ENCODE measurements around the gene USP51. TPM values are rescaled to one million over a fixed set of nuclear protein-coding genes. Genes with fewer than 3 reads are reported as not detected.
A peak's percentile ranks its signal among the peaks of the same experiment; 100 is the strongest.

The USP51 gene
- total RNA-seq (2021), result 6.2 and 6.8 TPM in 2 replicates
- long read RNA-seq, partial matches to known transcripts, result 0 of 3 reads
- long read RNA-seq, other reads (novel, unspliced or antisense), result 3 of 3 reads

DNA sequence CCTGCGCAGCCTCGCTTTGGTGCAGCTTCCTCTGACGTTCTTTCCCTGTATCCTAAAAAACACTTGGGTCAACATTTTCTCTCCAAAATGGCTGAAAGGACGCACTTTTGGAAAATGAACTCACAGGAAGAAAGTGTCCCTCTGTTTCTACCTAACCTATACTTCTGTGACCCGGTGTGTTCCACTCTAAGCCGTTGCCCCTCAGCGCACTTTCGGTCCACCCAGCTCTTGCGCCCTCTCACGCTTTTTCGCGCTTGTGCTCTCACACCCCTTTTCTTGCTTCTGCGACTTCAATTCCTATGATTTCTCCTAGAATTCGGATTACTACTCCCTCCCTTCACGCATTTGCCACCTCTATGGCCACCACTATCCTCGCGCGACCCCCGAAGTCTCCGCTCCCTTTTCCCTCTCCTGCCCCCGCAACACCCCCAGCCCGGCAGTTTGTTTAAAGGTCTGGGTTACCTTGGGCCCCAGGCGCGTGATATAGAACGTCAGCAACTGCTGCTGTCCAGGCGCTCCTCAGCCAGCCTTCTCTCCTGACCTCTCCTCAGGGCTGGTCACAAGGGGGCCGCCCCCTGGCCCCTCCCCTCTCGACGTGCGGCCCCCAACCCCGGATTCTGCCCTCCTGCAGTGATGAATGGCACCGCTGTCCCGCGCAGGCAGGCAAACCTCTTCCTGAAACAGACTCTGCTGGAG, at the start of gene USP51:
TSS of gene USP51 (minus strand) at position 535 of the 696 bp plus-strand sequence. CDS start 909 bp downstream, outside the sequence.
- H3K79me2 ChIP-seq (ENCODE audit: insufficient read depth, low read length), result no peaks in the 10 kb centered on the region
- no peak within 1 kb of the TSS for H2BK12ac ChIP-seq (ENCODE audit: insufficient read length, low read depth, low read length)
- H2AFZ ChIP-seq (ENCODE audit: low read length), result no peak within 1 kb of the TSS
- no peak within 1 kb of the TSS for H4K8ac ChIP-seq (replicated peaks; ENCODE audit: insufficient read length, low read depth, low read length)
- H3K9ac ChIP-seq (ENCODE audit: extremely low read depth, insufficient read length, low read length), result peak within 1 kb of the TSS; percentile 53
- no peak within 1 kb of the TSS for H4K5ac ChIP-seq (ENCODE audit: insufficient read length, low read depth, low read length)
- H2AK5ac ChIP-seq (ENCODE audit: insufficient read length, low read length), result no peak within 1 kb of the TSS
- peak within 1 kb of the TSS; percentile 62 for H3K14ac ChIP-seq (ENCODE audit: insufficient read depth, low read length)
- no peak within 1 kb of the TSS for H3K56ac ChIP-seq (ENCODE audit: insufficient read length, low read depth, low read length)
- H3K9me3 Mint-ChIP-seq, result peaks cover 47 to 62% of the 10 kb centered on the region in 2 experiments
- peaks cover 5 to 18% (median 14%) of the 10 kb centered on the region in 3 experiments; a peak in 6 of 7 replicates for H3K36me3 Mint-ChIP-seq (ENCODE audit: insufficient read depth in 1 of 3, low read depth in 3 of 3)
- 0 out of 2 replicates have a peak, but pooled peaks cover 4% of the 10 kb centered on the region for H3K27me3 ChIP-seq (ENCODE audit: insufficient read depth, low read length)
- H2BK120ac ChIP-seq (ENCODE audit: low read depth, low read length, poor library complexity, severe bottlenecking), result no peak within 1 kb of the TSS
- H2BK15ac ChIP-seq (ENCODE audit: low read depth, low read length), result no peak within 1 kb of the TSS
- no peak within 1 kb of the TSS for H3K4ac ChIP-seq (ENCODE audit: low read depth, low read length)
- H3K4me3 Mint-ChIP-seq, result peak within 1 kb of the TSS; percentile 90 to 93
- no peaks in the 10 kb centered on the region for H3K79me1 ChIP-seq (ENCODE audit: insufficient read depth, low read depth, low read length, poor library complexity, severe bottlenecking)
- peak; percentile 77 for DNase-seq
- H3K4me1 ChIP-seq (ENCODE audit: insufficient read depth, low read length), result no peaks in the 10 kb centered on the region
- no CpG with 5 or more reads among the region's 34 CpGs for WGBS (ENCODE audit: extremely low coverage, insufficient read length, low lambda C conversion rate)
- H3K4me1 Mint-ChIP-seq, result peaks cover 4 to 5% of the 10 kb centered on the region in 2 experiments; a peak in 3 of 4 replicates
- H3K9me3 ChIP-seq (ENCODE audit: control insufficient read depth, low read depth, low read length), result peaks cover 41% of the 10 kb centered on the region
- H3T11ph ChIP-seq (ENCODE audit: low read length), result no peak within 1 kb of the TSS
- H3K4me2 ChIP-seq (ENCODE audit: insufficient read depth, insufficient read length, low read length), result peak within 1 kb of the TSS; percentile 61
- H3K23ac ChIP-seq (ENCODE audit: insufficient read length, low read depth, low read length), result no peak within 1 kb of the TSS
- no peak within 1 kb of the TSS for H2BK20ac ChIP-seq (ENCODE audit: low read depth, low read length, poor library complexity, severe bottlenecking)
- H3K27ac Mint-ChIP-seq, result peak within 1 kb of the TSS; percentile 95 to 99 (median 98)
- TF ChIP-seq, protein P1, sequence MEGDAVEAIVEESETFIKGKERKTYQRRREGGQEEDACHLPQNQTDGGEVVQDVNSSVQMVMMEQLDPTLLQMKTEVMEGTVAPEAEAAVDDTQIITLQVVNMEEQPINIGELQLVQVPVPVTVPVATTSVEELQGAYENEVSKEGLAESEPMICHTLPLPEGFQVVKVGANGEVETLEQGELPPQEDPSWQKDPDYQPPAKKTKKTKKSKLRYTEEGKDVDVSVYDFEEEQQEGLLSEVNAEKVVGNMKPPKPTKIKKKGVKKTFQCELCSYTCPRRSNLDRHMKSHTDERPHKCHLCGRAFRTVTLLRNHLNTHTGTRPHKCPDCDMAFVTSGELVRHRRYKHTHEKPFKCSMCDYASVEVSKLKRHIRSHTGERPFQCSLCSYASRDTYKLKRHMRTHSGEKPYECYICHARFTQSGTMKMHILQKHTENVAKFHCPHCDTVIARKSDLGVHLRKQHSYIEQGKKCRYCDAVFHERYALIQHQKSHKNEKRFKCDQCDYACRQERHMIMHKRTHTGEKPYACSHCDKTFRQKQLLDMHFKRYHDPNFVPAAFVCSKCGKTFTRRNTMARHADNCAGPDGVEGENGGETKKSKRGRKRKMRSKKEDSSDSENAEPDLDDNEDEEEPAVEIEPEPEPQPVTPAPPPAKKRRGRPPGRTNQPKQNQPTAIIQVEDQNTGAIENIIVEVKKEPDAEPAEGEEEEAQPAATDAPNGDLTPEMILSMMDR (conservative IDR thresholded peaks at IDR 0.05), result no peak
- peak within 1 kb of the TSS; percentile 87 for H3K18ac ChIP-seq (ENCODE audit: insufficient read length, low read depth, low read length)
- peaks cover 3% of the 10 kb centered on the region for H3K27me3 Mint-ChIP-seq (ENCODE audit: low read depth)
- H4K91ac ChIP-seq (ENCODE audit: insufficient read length, low read depth, low read length), result no peak within 1 kb of the TSS
- no peaks in the 10 kb centered on the region for H4K20me1 ChIP-seq (ENCODE audit: control insufficient read depth, insufficient read depth, insufficient read length)
- H3K23me2 ChIP-seq (ENCODE audit: insufficient read length, low read depth, low read length, poor library complexity, severe bottlenecking), result no peaks in the 10 kb centered on the region
- no peak within 1 kb of the TSS for H2BK5ac ChIP-seq (ENCODE audit: insufficient read length, low read length)
- peak within 1 kb of the TSS; percentile 53 for H3K27ac ChIP-seq (ENCODE audit: insufficient read length, low read depth, low read length)
